DND-41 (cell line): Measurements from ENCODE around the gene CIAO3.

Experiments used
- ATAC-seq: fragments of 200-7000 bp; cut with Tn5 transposase; 3 replicates; pipeline ENCODE4 v1.9.1; 2021; ENCODE audit warnings: low read depth; ENCODE audit not compliant: insufficient read depth
- DNase-seq: peaks from one replicate; pipeline ENCODE4 v3.0.0-alpha.2; 2020
- H2AFZ ChIP-seq: 2 replicates; pipeline ENCODE4 v1.6.0; 2012; ENCODE audit warnings: low read depth, low read length
- H3K27ac ChIP-seq: 2 replicates; pipeline ENCODE4 v1.5.1; 2012; ENCODE audit warnings: low read length, inconsistent platforms
- H3K27me3 ChIP-seq: fragments of 200-600 bp; sonication (generic); 2 replicates; pipeline ENCODE4 v1.6.0; 2012; ENCODE audit warnings: low read length, mild to moderate bottlenecking, inconsistent platforms; ENCODE audit not compliant: insufficient read depth, poor library complexity
- H3K36me3 ChIP-seq: 2 replicates; pipeline ENCODE4 v1.5.1; 2012; ENCODE audit warnings: low read length, inconsistent platforms; ENCODE audit not compliant: insufficient read depth
- H3K4me1 ChIP-seq: 2 replicates; pipeline ENCODE4 v1.5.1; 2012; ENCODE audit warnings: mild to moderate bottlenecking, low read length; ENCODE audit not compliant: insufficient read depth
- H3K4me2 ChIP-seq: 2 replicates; pipeline ENCODE4 v1.6.0; 2012; ENCODE audit warnings: mild to moderate bottlenecking, moderate library complexity, low read length, inconsistent platforms; ENCODE audit not compliant: insufficient read depth
- H3K4me3 ChIP-seq, 2 experiments: fragments of 200-600 bp in 1 of 2; shearing (Covaris generic) in 1 of 2; 2 replicates each; pipeline ENCODE4 v1.5.1; 2012 to 2016; ENCODE audit warnings: inconsistent platforms in 2 of 2, low read length in 2 of 2, mild to moderate bottlenecking in 2 of 2, low read depth in 1 of 2, moderate library complexity in 1 of 2
- H3K79me2 ChIP-seq: 2 replicates; pipeline ENCODE4 v1.6.0; 2012; ENCODE audit warnings: low read length, inconsistent platforms; ENCODE audit not compliant: insufficient read depth
- H3K9ac ChIP-seq: 2 replicates; pipeline ENCODE4 v1.6.0; 2012; ENCODE audit warnings: low read depth, mild to moderate bottlenecking, inconsistent platforms, low read length, moderate library complexity
- H3K9me3 ChIP-seq: 2 replicates; pipeline ENCODE4 v1.5.1; 2012; ENCODE audit warnings: low read length, moderate library complexity, mild to moderate bottlenecking, inconsistent platforms; ENCODE audit not compliant: insufficient read depth, severe bottlenecking
- H4K20me1 ChIP-seq: 2 replicates; pipeline ENCODE4 v1.6.0; 2012; ENCODE audit warnings: low read length; ENCODE audit not compliant: insufficient read depth
- CTCF ChIP-seq: IDR thresholded peaks from 2 replicates; pipeline ENCODE4 v1.5.1; 2012; ENCODE audit warnings: borderline replicate concordance, low read length, moderate library complexity, mild to moderate bottlenecking; ENCODE audit not compliant: poor library complexity, severe bottlenecking; ENCODE audit errors: extremely low read depth
- EZH2 ChIP-seq: IDR thresholded peaks from 3 replicates; pipeline ENCODE4 v1.6.1; 2012; ENCODE audit warnings: borderline replicate concordance, low read depth, mild to moderate bottlenecking, moderate library complexity, low read length, inconsistent platforms; ENCODE audit not compliant: severe bottlenecking

The CIAO3 gene

GRCh38 chr16:774086-775001 is 33.5 kb upstream of the CIAO3 start:
- no peak overlapping the region for H3K9ac ChIP-seq
- DNase-seq: no peak
- no peaks in the 10 kb centered on the region for H3K9me3 ChIP-seq
- no peaks in the 10 kb centered on the region for H3K79me2 ChIP-seq
- H4K20me1 ChIP-seq: peaks cover under 1% of the 10 kb centered on the region; the same call in 1 of the 2 replicates
- no peak for ATAC-seq
- no peak overlapping the region for H3K4me2 ChIP-seq
- H3K36me3 ChIP-seq: no peaks in the 10 kb centered on the region
- no peak overlapping the region for H2AFZ ChIP-seq
- no peaks in the 10 kb centered on the region for H3K4me1 ChIP-seq
- no peaks in the 10 kb centered on the region for H3K27me3 ChIP-seq
- no peak for TF ChIP-seq EZH2
- no peak for TF ChIP-seq CTCF
- no peak overlapping the region for H3K4me3 ChIP-seq
- no peak overlapping the region for H3K27ac ChIP-seq

GRCh38 chr16:772959-773358 is 32.2 kb upstream of the CIAO3 start:
- no peak overlapping the region for H3K4me2 ChIP-seq
- ATAC-seq: no peak
- no peak overlapping the region for H2AFZ ChIP-seq
- TF ChIP-seq CTCF (no peak), EZH2 (no peak)
- no peaks in the 10 kb centered on the region for H3K27me3 ChIP-seq
- no peak overlapping the region for H3K4me3 ChIP-seq
- H3K9ac ChIP-seq: no peak overlapping the region
- no peak overlapping the region for H3K27ac ChIP-seq
- no peaks in the 10 kb centered on the region for H3K36me3 ChIP-seq
- no peak for DNase-seq
- no peaks in the 10 kb centered on the region; the same call in 1 of the 2 replicates for H4K20me1 ChIP-seq
- no peaks in the 10 kb centered on the region for H3K79me2 ChIP-seq
- H3K4me1 ChIP-seq: no peaks in the 10 kb centered on the region
- H3K9me3 ChIP-seq: no peaks in the 10 kb centered on the region

- H3K4me1 ChIP-seq: no peaks in the 10 kb centered on the region
- H3K9me3 ChIP-seq: no peaks in the 10 kb centered on the region
- no peak overlapping the region for H3K4me2 ChIP-seq
- no peak overlapping the region for H3K9ac ChIP-seq
- no peak overlapping the region for H3K27ac ChIP-seq
- TF ChIP-seq EZH2: no peak
- no peak for TF ChIP-seq CTCF
- H3K79me2 ChIP-seq: no peaks in the 10 kb centered on the region
- no peaks in the 10 kb centered on the region for H3K36me3 ChIP-seq
- H4K20me1 ChIP-seq: no peaks in the 10 kb centered on the region; the same call in none of the 2 replicates
- ATAC-seq (no peak), DNase-seq (no peak)
- H3K4me3 ChIP-seq: no peak overlapping the region
- no peak overlapping the region for H2AFZ ChIP-seq
- no peaks in the 10 kb centered on the region for H3K27me3 ChIP-seq
Observed at GRCh38 chr16:770411-770810, 29.6 kb upstream of the CIAO3 start.
